DMS153 (cell line): ENCODE measurements around the gene TSGA10IP.
"Not testable (repeated sequence)": the region's sequence is repeated elsewhere in the genome, so short reads cannot be mapped to it uniquely, and the experiment has no call there.

Experiments used
- DNase-seq: peaks from one replicate; lab custom pipeline; 2025; lab: John Stamatoyannopoulos, UW

Gene TSGA10IP

GRCh38 chr11:65947603-65948125, 2.4 kb downstream of the TSGA10IP start:
- no peak for DNase-seq

- not testable (repeated sequence) for DNase-seq
Measured at GRCh38 chr11:65950711-65951110, 5.4 kb downstream of the TSGA10IP start.

GRCh38 chr11:65951641-65952040, 6.4 kb downstream of the TSGA10IP start:
- not testable (repeated sequence) for DNase-seq

- DNase-seq: no peak
Measured at GRCh38 chr11:65952052-65952521, 6.8 kb downstream of the TSGA10IP start.

GRCh38 chr11:65953471-65953870, 8.2 kb downstream of the TSGA10IP start:
- no peak for DNase-seq

- DNase-seq: no peak
Measured at GRCh38 chr11:65954771-65955170, 9.5 kb downstream of the TSGA10IP start.

GRCh38 chr11:65958291-65958690, 13.0 kb downstream of the TSGA10IP start:
- DNase-seq: no peak

GRCh38 chr11:65958774-65959420, 13.6 kb downstream of the TSGA10IP start:
- DNase-seq: no peak

GRCh38 chr11:65960824-65961266, 15.6 kb downstream of the TSGA10IP start:
- DNase-seq: no peak

GRCh38 chr11:65961267-65962140, 16.2 kb downstream of the TSGA10IP start, which contains the start of gene SART1:
Gene SART1 (plus strand): TSS chr11:65961734. CDS start chr11:65961781, 47 bp downstream.
- DNase-seq: peak; percentile 96

- DNase-seq: no peak
Measured at GRCh38 chr11:65962141-65962564, 16.9 kb downstream of the TSGA10IP start.

GRCh38 chr11:65964906-65965305, 19.6 kb downstream of the TSGA10IP start:
- DNase-seq: no peak

GRCh38 chr11:65965986-65966762, 20.9 kb downstream of the TSGA10IP start:
- no peak for DNase-seq

GRCh38 chr11:65967329-65967934, 22.2 kb downstream of the TSGA10IP start:
- no peak for DNase-seq

GRCh38 chr11:65968600-65969482, 23.6 kb downstream of the TSGA10IP start:
- no peak for DNase-seq

GRCh38 chr11:65972116-65972515, 26.8 kb downstream of the TSGA10IP start:
- DNase-seq: no peak

GRCh38 chr11:65973439-65974110, 28.3 kb downstream of the TSGA10IP start:
- DNase-seq: no peak

GRCh38 chr11:65975771-65976170, 30.5 kb downstream of the TSGA10IP start:
- no peak for DNase-seq

GRCh38 chr11:65976216-65977176, 31.2 kb downstream of the TSGA10IP start:
- no peak for DNase-seq
